CD8-positive, alpha-beta memory T cell (primary cell): ENCODE results near the gene CACNA1D. TPM values are rescaled to one million over a fixed set of nuclear protein-coding genes. Genes with fewer than 3 reads are reported as not detected.
A peak's percentile ranks its signal among the peaks of the same experiment; 100 is the strongest.

Experiments used
- CTCF ChIA-PET: fragments of 350-600 bp; sonication (Branson Sonifier 250); formaldehyde crosslinking; loops from one replicate; lab custom pipeline; 2021; ENCODE audit warnings: antibody characterized with exemption; lab: Charles Lee
- POLR2A ChIA-PET: fragments of 350-600 bp; sonication (Branson Sonifier 250); formaldehyde crosslinking; loops from one replicate; lab custom pipeline; 2021; ENCODE audit warnings: antibody characterized with exemption; lab: Charles Lee
- DNase-seq, 5 donors: peaks; one replicate each; pipeline versions ENCODE4 v3.0.0 to v3.0.0-alpha.2; 2020 to 2022; ENCODE audit warnings: mixed read lengths in 1 of 5
- H3K27ac ChIP-seq: one replicate; pipeline ENCODE4 v1.7.0; 2013; ENCODE audit warnings: low read depth, mild to moderate bottlenecking, low read length, moderate library complexity
- H3K27me3 ChIP-seq: 2 replicates; pipeline ENCODE4 v1.7.0; 2013; ENCODE audit warnings: low read length, mild to moderate bottlenecking; ENCODE audit not compliant: insufficient read depth, poor library complexity, severe bottlenecking
- H3K36me3 ChIP-seq: 2 replicates; pipeline ENCODE4 v1.7.0; 2013; ENCODE audit warnings: mild to moderate bottlenecking, low read length, moderate library complexity; ENCODE audit not compliant: insufficient read depth
- H3K4me1 ChIP-seq: 2 replicates; pipeline ENCODE4 v1.7.0; 2013; ENCODE audit warnings: mild to moderate bottlenecking, low read length, moderate library complexity; ENCODE audit not compliant: insufficient read depth
- H3K4me3 ChIP-seq: 2 replicates; pipeline ENCODE4 v1.7.0; 2013; ENCODE audit warnings: mild to moderate bottlenecking, low read length
- H3K9me3 ChIP-seq: 2 replicates; pipeline ENCODE4 v1.7.0; 2013; ENCODE audit warnings: mild to moderate bottlenecking, low read length
- H3K27ac Mint-ChIP-seq, 8 donors: one replicate each; pipeline ENCODE4 v1.8.0; 2020 to 2021; ENCODE audit warnings: mixed read lengths in 8 of 8, mild to moderate bottlenecking in 6 of 8, inconsistent platforms in 3 of 8, moderate library complexity in 3 of 8
- H3K27me3 Mint-ChIP-seq, 2 donors: one replicate each; pipeline ENCODE4 v1.8.0; 2020 to 2021; ENCODE audit warnings: mixed read lengths in 2 of 2, mild to moderate bottlenecking in 1 of 2, moderate library complexity in 1 of 2
- H3K36me3 Mint-ChIP-seq, 3 donors: one replicate each; pipeline ENCODE4 v1.8.0; 2020 to 2021; ENCODE audit warnings: mixed read lengths in 3 of 3, inconsistent platforms in 1 of 3, mild to moderate bottlenecking in 1 of 3
- H3K4me1 Mint-ChIP-seq, 3 donors: one replicate each; pipeline ENCODE4 v1.8.0; 2020 to 2021; ENCODE audit warnings: mixed read lengths in 3 of 3, inconsistent platforms in 1 of 3, mild to moderate bottlenecking in 1 of 3
- H3K4me3 Mint-ChIP-seq, 7 donors: one replicate each; pipeline ENCODE4 v1.8.0; 2020 to 2021; ENCODE audit warnings: mixed read lengths in 7 of 7, mild to moderate bottlenecking in 6 of 7, moderate library complexity in 4 of 7, inconsistent platforms in 2 of 7
- H3K9me3 Mint-ChIP-seq, 5 donors: one replicate each; pipeline ENCODE4 v1.8.0; 2020 to 2022; ENCODE audit warnings: mixed read lengths in 5 of 5, mild to moderate bottlenecking in 3 of 5, moderate library complexity in 2 of 5, inconsistent platforms in 1 of 5
- polyA plus RNA-seq: library from polyadenylated mRNA; unstranded; fragments of 300-500 nt; fragmentation: Illumina TruSeq; gene quantifications from one replicate; pipeline ENCODE4 v1.2.3, GENCODE V29; 2021
- total RNA-seq, 2 experiments: library from RNA; stranded (reverse); gene quantifications; one replicate each; pipeline ENCODE4 v1.2.3, GENCODE V29; 2021

Gene CACNA1D
- total and polyA plus RNA-seq, 3 experiments from 2014 or later, result 0.02 to 0.78 (median 0.26) TPM

DNA sequence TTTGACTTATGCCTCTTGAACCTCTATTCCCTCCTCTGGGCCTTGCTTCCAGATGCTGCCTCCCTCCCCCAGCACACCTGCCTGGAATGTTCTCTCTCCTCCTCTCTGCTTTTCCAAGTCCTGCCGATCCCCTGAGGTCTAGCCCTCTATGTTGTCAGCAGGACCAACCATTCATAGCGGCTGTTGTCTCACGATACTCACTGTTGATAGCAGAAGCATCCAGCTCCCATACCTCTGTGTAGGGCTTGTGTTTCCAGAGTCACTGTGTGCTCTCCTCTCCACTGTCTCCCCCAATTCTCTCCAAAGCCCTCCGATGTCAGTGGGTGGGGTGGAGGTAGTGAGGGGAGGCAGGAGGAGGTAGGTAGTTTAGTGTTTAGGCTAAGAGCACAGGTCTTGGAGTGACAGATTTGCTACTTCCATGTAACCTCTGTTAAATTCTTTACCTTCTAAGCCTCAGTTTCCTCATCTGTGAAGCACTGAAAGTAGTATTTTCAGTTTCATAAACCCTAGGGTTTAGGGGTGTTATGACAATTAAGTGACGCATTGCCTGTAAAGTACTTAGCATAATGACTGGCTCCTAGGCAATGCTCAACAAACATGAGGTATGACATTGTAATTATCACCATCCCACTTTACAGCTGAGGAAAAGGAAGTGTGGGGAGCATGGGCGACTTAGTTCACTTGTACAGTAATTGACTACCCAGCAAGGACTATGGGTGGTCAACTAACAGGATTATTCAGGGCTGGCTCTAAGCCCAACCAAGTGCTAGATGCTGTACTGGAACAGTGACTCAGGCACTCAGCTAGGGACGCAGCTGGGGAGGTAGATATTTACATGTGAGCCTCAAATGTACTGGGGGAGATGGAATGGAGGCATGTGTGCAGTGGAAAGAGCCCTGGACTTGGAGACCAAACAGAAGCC lies 122.8 kb downstream of the CACNA1D start:
- Mint-ChIP-seq H3K4me3 (no peak overlapping the region), H3K9me3 (no peaks in the 10 kb centered on the region), H3K4me1 (no peaks in the 10 kb centered on the region), H3K27me3 (peaks cover 19 to 64% of the 10 kb centered on the region in 2 donors), H3K27ac (no peak overlapping the region), H3K36me3 (no peaks in the 10 kb centered on the region)
- no peaks in the 10 kb centered on the region for H3K4me1 ChIP-seq
- no peak overlapping the region for H3K4me3 ChIP-seq
- no peaks in the 10 kb centered on the region for H3K36me3 ChIP-seq
- ChIA-PET POLR2A (no interaction called here), CTCF (no interaction called here)
- no peak overlapping the region for H3K27ac ChIP-seq
- no peaks in the 10 kb centered on the region for H3K27me3 ChIP-seq
- no peaks in the 10 kb centered on the region for H3K9me3 ChIP-seq
- no peak for DNase-seq

- H3K4me3 Mint-ChIP-seq, result no peak overlapping the region
- peaks cover 19 to 58% of the 10 kb centered on the region in 2 donors for H3K27me3 Mint-ChIP-seq
- H3K27me3 ChIP-seq, result no peaks in the 10 kb centered on the region
- H3K4me1 Mint-ChIP-seq, result no peaks in the 10 kb centered on the region
- H3K36me3 Mint-ChIP-seq, result no peaks in the 10 kb centered on the region
- no peaks in the 10 kb centered on the region for H3K9me3 ChIP-seq
- ChIA-PET CTCF (no interaction called here), POLR2A (no interaction called here)
- H3K27ac ChIP-seq, result no peak overlapping the region
- H3K9me3 Mint-ChIP-seq, result no peaks in the 10 kb centered on the region
- no peaks in the 10 kb centered on the region for H3K36me3 ChIP-seq
- H3K4me3 ChIP-seq, result no peak overlapping the region
- no peaks in the 10 kb centered on the region for H3K4me1 ChIP-seq
- DNase-seq, result no peak
- H3K27ac Mint-ChIP-seq, result no peak overlapping the region
These were observed 123.6 kb downstream of the CACNA1D start for GRCh38 chr3:53617893-53618523.

GRCh38 chr3:53618524-53618906 lies 124.1 kb downstream of the CACNA1D start:
- Mint-ChIP-seq H3K9me3 (no peaks in the 10 kb centered on the region), H3K27ac (no peak overlapping the region), H3K36me3 (no peaks in the 10 kb centered on the region), H3K27me3 (peaks cover 19 to 53% of the 10 kb centered on the region in 2 donors), H3K4me3 (no peak overlapping the region), H3K4me1 (no peaks in the 10 kb centered on the region)
- CTCF ChIA-PET, result no interaction called here
- DNase-seq, result no peak
- POLR2A ChIA-PET, result no interaction called here
- no peaks in the 10 kb centered on the region for H3K9me3 ChIP-seq
- H3K36me3 ChIP-seq, result no peaks in the 10 kb centered on the region
- H3K27ac ChIP-seq, result no peak overlapping the region
- no peaks in the 10 kb centered on the region for H3K4me1 ChIP-seq
- H3K27me3 ChIP-seq, result no peaks in the 10 kb centered on the region
- H3K4me3 ChIP-seq, result no peak overlapping the region

DNA sequence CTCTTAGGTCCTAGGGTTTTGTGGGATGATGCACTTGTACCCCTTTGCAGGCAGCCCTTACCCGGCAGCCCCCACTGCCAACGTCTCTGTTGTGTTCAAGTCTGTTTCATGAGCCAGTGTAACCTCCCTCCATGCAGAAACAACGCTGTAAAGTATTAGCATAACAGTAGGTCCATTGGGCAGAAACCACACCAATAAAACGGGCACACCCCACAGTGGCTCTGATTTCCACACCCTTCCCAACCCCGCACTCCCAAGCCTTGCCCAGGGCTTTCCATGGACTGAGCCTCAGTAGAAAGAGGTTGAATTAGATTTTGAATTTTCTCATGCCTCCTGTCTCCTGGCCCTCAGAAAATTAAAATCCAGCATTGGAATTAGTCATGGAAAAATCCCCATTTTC lies 124.5 kb downstream of the CACNA1D start:
- no peak for DNase-seq
- Histone ChIP-seq H3K27ac (no peak overlapping the region), H3K4me1 (no peaks in the 10 kb centered on the region), H3K27me3 (no peaks in the 10 kb centered on the region), H3K9me3 (no peaks in the 10 kb centered on the region), H3K4me3 (no peak overlapping the region), H3K36me3 (no peaks in the 10 kb centered on the region)
- H3K36me3 Mint-ChIP-seq, result no peaks in the 10 kb centered on the region
- H3K27ac Mint-ChIP-seq, result no peak overlapping the region
- H3K27me3 Mint-ChIP-seq, result peaks cover 14 to 51% of the 10 kb centered on the region in 2 donors
- ChIA-PET CTCF (no interaction called here), POLR2A (no interaction called here)
- no peak overlapping the region for H3K4me3 Mint-ChIP-seq
- no peaks in the 10 kb centered on the region for H3K9me3 Mint-ChIP-seq
- H3K4me1 Mint-ChIP-seq, result no peaks in the 10 kb centered on the region

DNA sequence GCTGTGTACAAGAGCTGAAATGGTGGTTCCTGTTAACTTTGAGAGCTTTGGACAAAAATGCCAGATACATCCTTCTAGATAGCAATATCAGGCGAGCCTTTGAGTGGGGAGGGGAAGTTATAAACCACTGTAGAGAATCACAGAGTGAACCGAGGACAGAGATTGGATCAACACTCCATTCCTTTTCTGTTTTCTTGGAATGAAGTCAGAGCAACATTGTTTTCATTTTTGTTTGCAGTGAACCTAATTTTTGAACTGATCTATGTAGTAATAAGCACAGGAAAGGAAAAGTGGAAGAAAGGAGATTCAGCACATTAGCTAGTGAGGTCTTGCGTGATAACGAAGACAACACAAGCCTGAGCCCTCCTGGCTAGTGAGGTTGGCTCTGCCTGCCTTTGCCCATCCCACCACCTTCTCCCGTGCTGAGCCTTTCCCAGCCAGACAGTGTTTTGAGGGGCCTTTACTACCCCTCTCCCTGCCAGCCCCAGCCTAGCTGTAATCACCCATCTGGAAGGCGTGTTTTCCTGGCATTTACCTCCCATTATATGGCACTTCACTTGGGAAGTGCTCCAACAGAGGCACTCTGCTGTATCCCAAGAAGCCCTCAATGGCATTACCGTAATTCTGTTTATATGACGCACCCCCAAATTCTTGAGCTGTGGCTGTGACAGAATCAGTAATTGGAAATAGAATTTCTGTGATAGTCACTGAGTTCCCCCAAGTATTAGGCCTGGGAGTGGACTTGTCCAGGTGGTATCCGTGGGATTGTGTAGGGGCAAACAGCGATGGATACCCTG lies 129.8 kb downstream of the CACNA1D start:
- H3K36me3 ChIP-seq, result no peaks in the 10 kb centered on the region
- peaks cover 12 to 39% of the 10 kb centered on the region in 2 donors for H3K27me3 Mint-ChIP-seq
- POLR2A ChIA-PET, result no interaction called here
- H3K27ac ChIP-seq, result no peak overlapping the region
- H3K9me3 Mint-ChIP-seq, result no peaks in the 10 kb centered on the region
- H3K27ac Mint-ChIP-seq, result no peak overlapping the region
- no peaks in the 10 kb centered on the region for H3K4me1 ChIP-seq
- H3K9me3 ChIP-seq, result no peaks in the 10 kb centered on the region
- H3K36me3 Mint-ChIP-seq, result no peaks in the 10 kb centered on the region
- no peak overlapping the region for H3K4me3 ChIP-seq
- no peak for DNase-seq
- peaks cover 0 to 3% (median 0%) of the 10 kb centered on the region in 3 donors for H3K4me1 Mint-ChIP-seq
- CTCF ChIA-PET, result no interaction called here
- H3K27me3 ChIP-seq, result no peaks in the 10 kb centered on the region
- no peak overlapping the region for H3K4me3 Mint-ChIP-seq

- H3K27me3 ChIP-seq, result no peaks in the 10 kb centered on the region
- Mint-ChIP-seq H3K4me3 (no peak overlapping the region), H3K9me3 (no peaks in the 10 kb centered on the region), H3K36me3 (no peaks in the 10 kb centered on the region), H3K4me1 (peaks cover 0 to 7% (median 0%) of the 10 kb centered on the region in 3 donors), H3K27ac (no peak overlapping the region), H3K27me3 (peaks cover 6 to 42% of the 10 kb centered on the region in 2 donors)
- no peak overlapping the region for H3K27ac ChIP-seq
- H3K36me3 ChIP-seq, result no peaks in the 10 kb centered on the region
- no peaks in the 10 kb centered on the region for H3K9me3 ChIP-seq
- ChIA-PET CTCF (no interaction called here), POLR2A (no interaction called here)
- no peak for DNase-seq
- H3K4me1 ChIP-seq, result no peaks in the 10 kb centered on the region
- H3K4me3 ChIP-seq, result no peak overlapping the region
These were observed 132.5 kb downstream of the CACNA1D start for GRCh38 chr3:53626876-53627275.

GRCh38 chr3:53628536-53629401 lies 134.4 kb downstream of the CACNA1D start:
- no peaks in the 10 kb centered on the region for H3K9me3 ChIP-seq
- ChIA-PET CTCF (no interaction called here), POLR2A (no interaction called here)
- Mint-ChIP-seq H3K4me1 (peaks cover 0 to 7% (median 0%) of the 10 kb centered on the region in 3 donors), H3K27ac (peak overlapping the region in 5 of 8 donors; percentile 4 to 87 (median 33)), H3K27me3 (peaks cover 8 to 43% of the 10 kb centered on the region in 2 donors), H3K9me3 (no peaks in the 10 kb centered on the region), H3K36me3 (no peaks in the 10 kb centered on the region), H3K4me3 (peak overlapping the region in 3 of 7 donors; percentile 11 to 39 (median 30))
- no peak overlapping the region for H3K4me3 ChIP-seq
- H3K36me3 ChIP-seq, result no peaks in the 10 kb centered on the region
- no peaks in the 10 kb centered on the region for H3K4me1 ChIP-seq
- no peaks in the 10 kb centered on the region for H3K27me3 ChIP-seq
- no peak for DNase-seq
- no peak overlapping the region for H3K27ac ChIP-seq
